Stimulated activated CD8-positive, alpha-beta memory T cell treated with anti-CD3 and anti-CD28 coated beads, Interleukin-15, amount 100 ng/mL, for 1 hour (primary cell): Measurements from ENCODE around the gene MMP24OS.

Experiments
- DNase-seq: peaks from one replicate; pipeline ENCODE4 v3.0.0-alpha.2; 2020; ENCODE audit warnings: low read depth

MMP24OS gene

DNA sequence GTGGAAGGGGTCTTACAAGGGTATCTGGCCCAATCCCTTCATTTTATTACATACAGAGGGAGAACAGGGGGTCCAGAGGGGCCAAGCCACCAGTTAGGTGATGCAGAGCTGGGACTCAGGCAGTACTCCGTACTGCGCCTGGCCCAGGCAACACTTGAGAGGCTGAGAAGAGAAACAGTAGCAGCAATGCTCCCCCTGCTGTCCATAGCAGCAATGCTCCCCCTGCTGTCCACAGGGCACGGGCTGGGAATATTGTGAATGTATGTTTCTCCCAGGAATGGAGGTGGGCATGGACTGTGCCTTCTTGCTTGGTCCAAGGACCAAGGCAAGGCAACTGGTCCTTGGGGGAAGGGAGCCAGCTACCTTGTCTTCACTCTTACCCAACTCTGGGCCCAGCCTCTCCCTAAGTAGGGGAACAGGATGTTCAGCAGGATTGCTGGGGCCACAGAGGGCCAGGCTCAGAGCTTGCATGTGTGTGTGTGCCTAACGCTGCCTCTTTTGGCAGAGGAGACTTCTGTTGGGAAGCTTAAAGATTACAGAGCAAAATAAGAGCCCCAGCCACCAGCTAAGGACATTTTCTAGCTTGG, 29.1 kb upstream of the MMP24OS start:
- DNase-seq = no peak

DNA sequence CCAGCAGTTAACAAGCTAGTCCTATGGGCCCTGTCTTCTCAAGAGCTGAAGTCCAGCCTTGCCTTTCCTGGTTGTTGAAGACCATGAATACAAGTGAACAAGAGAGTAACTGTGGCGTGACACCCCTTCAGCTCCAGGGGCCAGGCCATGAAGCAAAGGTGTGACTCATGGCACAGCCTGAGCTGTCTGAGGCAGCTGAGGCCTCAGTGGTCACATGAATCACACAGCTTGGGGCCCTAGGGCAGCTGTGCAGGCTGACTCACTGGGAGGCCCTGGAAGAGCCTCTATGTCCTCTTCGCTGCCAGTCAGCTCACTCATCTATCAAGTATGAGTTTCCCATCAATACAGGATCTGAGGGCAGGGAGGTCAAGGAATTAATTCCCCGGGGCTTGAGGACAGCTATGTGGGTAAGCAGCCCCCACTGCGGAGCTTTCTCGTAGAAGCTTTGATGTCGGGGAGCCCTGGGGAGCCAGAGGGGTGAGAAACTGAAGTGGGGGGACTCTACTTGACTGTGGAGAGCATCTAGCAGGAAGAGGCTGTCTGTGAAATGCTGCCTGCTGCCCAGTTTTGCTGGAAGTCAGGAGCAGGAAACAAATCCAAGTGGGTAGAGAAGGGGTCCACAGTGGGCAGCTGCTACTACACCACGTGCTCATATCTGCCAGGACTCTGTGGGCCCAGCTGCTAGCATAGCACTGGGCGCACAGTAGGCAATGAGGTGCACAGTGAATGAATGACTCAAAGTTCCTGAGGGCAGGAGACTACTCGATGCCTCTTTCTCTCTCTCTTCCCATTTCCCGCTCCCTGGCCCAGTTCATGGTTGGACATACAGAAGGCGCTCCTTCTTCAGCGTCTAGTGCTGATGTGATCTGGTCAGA, 28.0 kb upstream of the MMP24OS start:
- DNase-seq = no peak

DNA sequence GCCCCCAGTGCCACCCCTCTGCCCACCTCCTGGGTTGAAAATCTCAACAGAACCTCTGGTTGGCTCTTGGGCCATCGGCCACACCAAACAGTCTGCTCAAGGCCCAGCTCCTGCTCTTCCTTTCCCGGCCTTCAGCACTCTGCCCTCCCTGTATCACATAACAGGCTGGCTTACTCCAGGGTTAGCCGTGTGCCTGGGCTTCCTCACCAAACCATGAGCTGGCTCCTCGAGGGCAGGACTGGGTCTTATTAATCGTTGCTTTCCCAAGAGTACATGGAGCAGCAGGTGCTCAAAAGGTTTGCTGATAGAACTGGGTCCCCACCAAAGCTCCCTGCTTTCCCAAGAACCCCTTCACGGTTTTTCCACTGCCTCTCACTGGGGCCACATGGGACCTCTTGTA, 27.0 kb upstream of the MMP24OS start:
- DNase-seq = no peak

DNA sequence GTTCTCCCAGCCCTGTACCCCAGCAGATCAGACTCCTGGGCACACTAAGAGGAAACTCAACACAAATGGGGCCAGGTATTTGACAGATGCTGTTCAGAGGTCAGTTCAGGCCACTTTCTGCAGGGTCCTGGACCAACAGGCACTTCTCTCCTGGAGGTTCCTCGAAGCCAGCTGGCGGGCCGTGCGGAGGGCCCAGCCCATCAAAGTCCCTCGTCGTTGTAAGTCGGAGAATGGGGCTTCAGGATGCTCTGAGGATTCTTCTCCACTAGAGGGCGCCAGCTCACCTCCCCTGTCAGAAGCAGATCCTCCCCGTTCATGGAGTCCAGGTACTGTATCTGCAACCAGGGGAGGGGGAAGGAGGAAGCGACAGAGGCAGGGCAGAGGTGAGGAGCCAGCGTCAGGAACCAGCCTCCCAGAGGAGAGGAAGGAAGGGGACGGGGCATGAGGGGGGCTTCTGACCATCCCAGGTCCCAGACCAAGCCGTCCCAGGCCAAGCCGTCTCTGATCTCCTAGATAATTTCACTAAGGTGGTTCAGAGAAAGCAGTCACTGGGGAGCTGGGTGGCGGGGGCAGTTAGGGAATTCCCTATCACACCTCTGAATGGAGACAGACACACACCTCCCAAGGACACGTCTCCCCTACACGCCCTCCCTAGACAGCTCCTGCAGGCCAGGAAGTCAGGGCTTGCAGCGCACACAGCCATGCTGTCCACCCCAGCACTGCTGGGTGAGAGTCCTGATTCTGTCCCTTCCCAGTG, 26.0 kb upstream of the MMP24OS start:
- peak; percentile 70 for DNase-seq

DNA sequence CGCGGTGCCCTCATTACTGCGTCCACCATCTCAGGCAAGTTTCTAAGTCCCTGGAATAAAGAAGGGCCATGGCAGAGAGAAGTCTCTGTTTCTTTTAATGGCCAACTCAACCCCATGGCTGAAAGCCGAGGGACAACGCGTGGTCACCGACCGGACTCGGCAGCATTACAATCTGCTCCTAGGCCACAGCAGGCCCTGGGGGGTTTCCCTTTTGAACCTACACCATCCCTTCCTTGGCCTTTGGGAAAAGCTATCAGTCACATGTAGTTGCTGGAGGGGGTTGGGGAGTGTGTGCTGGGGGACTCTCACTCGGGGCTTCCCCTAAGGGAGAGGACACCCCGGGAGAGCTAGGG, 25.4 kb upstream of the MMP24OS start:
- no peak for DNase-seq

- no peak for DNase-seq
Observed at GRCh38 chr20:35302421-35303335, 24.8 kb upstream of the MMP24OS start.

DNA sequence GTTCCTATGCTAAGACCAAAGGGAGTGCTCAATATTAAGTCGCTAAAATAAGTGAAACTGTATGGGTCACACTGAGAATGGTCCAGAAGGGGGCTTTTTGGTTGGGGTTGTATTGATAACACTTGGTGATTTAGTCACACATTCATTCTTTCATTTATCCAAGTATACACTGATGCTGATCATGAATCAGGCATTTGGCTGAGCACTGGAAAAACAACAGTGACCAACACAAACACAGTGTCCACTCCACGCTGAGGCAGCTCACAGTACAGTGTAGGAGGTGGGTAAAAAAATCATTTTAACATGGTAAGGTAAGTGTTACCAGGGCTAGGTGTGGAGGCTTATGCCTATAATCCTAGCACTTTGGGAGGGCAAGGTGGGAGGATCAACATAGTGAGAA, 23.5 kb upstream of the MMP24OS start:
- DNase-seq = no peak

- DNase-seq = no peak
Observed at GRCh38 chr20:35300469-35301262, 22.7 kb upstream of the MMP24OS start.

GRCh38 chr20:35299780-35300179, 21.9 kb upstream of the MMP24OS start:
- no peak for DNase-seq

- DNase-seq = no peak
Observed at GRCh38 chr20:35298264-35298663, 20.3 kb upstream of the MMP24OS start.

GRCh38 chr20:35297740-35298139, 19.8 kb upstream of the MMP24OS start:
- DNase-seq = no peak

- DNase-seq = no peak
Observed at GRCh38 chr20:35297155-35297554, 19.2 kb upstream of the MMP24OS start.

DNA sequence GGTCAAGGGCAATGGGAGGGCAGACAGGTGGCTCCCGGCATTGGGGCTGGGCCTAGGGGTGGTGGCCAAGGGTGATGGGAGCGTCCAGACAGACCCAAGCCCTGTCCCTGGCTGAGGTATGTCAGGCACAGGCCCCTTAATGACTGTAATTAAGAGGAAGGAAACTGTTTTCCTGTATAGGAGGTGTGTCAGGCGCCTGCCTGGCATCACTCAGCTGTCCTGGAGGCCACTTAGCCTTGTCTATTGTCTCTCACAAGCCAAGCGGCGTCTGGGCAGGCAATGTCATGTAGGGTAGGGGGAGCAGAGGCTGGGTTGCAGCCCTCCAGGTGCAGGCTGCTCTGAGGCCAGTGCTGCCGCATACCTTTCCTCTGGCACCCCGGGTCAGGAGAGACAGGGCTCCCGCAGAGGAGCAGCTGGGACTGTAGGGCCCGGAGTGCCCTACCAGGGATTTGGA, 18.2 kb upstream of the MMP24OS start:
- DNase-seq = no peak

- no peak for DNase-seq
Observed at GRCh38 chr20:35295674-35296073, 17.8 kb upstream of the MMP24OS start.

- DNase-seq = no peak
Observed at GRCh38 chr20:35295058-35295457, 17.1 kb upstream of the MMP24OS start.

DNA sequence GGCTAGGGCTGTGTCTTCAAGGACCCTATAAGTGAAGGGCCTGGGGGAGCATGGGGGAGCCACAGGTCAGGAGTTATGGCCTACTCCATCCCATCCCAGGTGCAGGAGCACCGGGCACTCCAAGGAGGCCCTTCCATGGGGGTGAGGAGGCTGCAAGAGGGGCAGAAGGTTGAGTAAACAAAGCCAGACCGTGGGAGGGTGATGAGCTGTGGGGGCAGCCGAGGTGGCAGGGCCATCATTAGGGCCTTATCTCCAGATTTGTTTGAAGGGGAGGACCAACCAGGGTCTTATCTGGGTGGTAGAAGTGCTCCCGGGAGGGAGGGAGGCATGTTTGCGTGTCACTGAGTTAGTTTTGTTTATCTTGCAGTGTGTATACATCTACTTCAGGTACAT, 16.4 kb upstream of the MMP24OS start:
- no peak for DNase-seq

GRCh38 chr20:35293303-35294292, 15.7 kb upstream of the MMP24OS start:
- no peak for DNase-seq

DNA sequence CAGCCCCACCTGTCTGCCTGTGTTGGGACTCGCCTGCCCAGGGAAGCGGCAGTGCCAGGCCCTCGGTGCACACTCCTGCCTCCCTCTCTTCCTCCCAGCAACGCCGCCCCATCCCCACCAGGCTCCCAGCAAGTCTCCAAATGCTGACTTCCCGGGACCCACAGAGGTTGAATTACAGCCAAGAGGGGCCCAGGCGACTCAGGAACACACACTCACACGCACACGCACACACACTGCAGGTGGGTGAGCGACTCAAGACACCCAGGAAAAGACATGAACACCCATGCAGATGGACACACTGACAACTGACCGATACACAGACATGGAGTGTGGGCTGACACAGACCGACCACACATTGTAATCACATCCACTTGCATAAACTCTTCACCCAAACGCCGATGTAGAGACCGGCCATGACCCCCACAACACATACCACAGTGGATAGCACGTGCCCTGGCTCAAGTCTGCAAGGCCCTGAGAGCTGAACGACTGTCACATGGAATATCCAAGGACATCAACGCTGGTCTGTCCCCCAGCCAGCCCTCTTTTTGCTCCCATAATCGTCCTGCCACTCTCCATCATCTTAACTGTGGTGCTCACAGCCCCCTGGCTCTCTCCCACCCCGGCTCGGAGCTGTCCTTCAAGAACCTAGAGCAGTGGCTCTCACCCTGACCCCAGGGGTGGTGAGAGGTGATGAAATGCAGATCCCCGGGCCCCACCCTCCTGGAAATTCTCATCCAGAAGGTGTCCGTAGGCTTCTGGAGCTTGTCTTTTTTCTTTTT, 14.8 kb upstream of the MMP24OS start:
- DNase-seq = no peak
